ENCODE data around the gene NDRG2. TPM values are rescaled to one million over a fixed set of nuclear protein-coding genes. Genes with fewer than 3 reads are reported as not detected.

NDRG2 gene
- total and polyA plus RNA-seq, 9 of the 15 experiments (the other 6 are each of a cell fraction or from before 2014, with no cell fraction given), result 10.1 to 105 (median 41.0) TPM

GRCh38 chr14:21026988-21027315, 2.1 kb upstream of the NDRG2 start (continued):
- TF ChIP-seq CBX5 (IDR thresholded peaks at IDR 0.05; ENCODE audit: borderline replicate concordance, low read depth) (no peak), ZNF512 (tag; IDR thresholded peaks at IDR 0.05) (no peak), STAT5A (IDR thresholded peaks at IDR 0.05; ENCODE audit: borderline replicate concordance, low read length) (no peak), HEY1 (CRISPR knock-in tag; IDR thresholded peaks at IDR 0.05; ENCODE audit: borderline replicate concordance) (no peak), ELF1 (tag; IDR thresholded peaks at IDR 0.05) (no peak), C11orf30 (IDR thresholded peaks at IDR 0.05; ENCODE audit: low read depth) (peak; percentile 52), SIX5 (IDR thresholded peaks at IDR 0.05; ENCODE audit: borderline replicate concordance in 1 of 2, insufficient read depth in 1 of 2, low read depth in 1 of 2, low read length in 2 of 2) (no peak), GTF2E2 (tag; IDR thresholded peaks at IDR 0.05) (no peak), SREBF1 (IDR thresholded peaks at IDR 0.05; ENCODE audit: borderline replicate concordance, low read depth, low read length) (no peak), KDM4B (IDR thresholded peaks at IDR 0.05; ENCODE audit: borderline replicate concordance in 2 of 2, low read depth in 1 of 2) (no peak), HNRNPL (IDR thresholded peaks at IDR 0.05; ENCODE audit: low read depth, low read length) (no peak), BCL6 (CRISPR knock-in tag; IDR thresholded peaks at IDR 0.05) (no peak), GATA2 (CRISPR knock-in tag; IDR thresholded peaks at IDR 0.05) (no peak), MEF2D (tag; conservative IDR thresholded peaks at IDR 0.05; ENCODE audit: low read depth) (0 out of 2 replicates have a peak, but pooled peaks have one; percentile 43), ZNF408 (CRISPR knock-in tag; IDR thresholded peaks at IDR 0.05; ENCODE audit: low read depth) (no peak), ZNF121 (CRISPR knock-in tag; conservative IDR thresholded peaks at IDR 0.05) (no peak), ZNF3 (CRISPR knock-in tag; IDR thresholded peaks at IDR 0.05) (no peak), SAFB2 (IDR thresholded peaks at IDR 0.05; ENCODE audit: borderline replicate concordance, low read depth, low read length, severe bottlenecking) (no peak), RAD21 (CRISPR knock-in tag; conservative IDR thresholded peaks at IDR 0.05 in 1 of 2, IDR thresholded peaks at IDR 0.05 in 1 of 2) (no peak), RBM17 (IDR thresholded peaks at IDR 0.05; ENCODE audit: borderline replicate concordance, low read depth, low read length) (no peak), SUPT5H (IDR thresholded peaks at IDR 0.05) (no peak), KDM1A (IDR thresholded peaks at IDR 0.05) (no peak), RCOR1 (IDR thresholded peaks at IDR 0.05; ENCODE audit: borderline replicate concordance in 1 of 2, low read depth in 2 of 2, low read length in 2 of 2) (peak in 1 of 2 experiments; percentile 55; a peak in 1 of 4 replicates), ZNF384 (IDR thresholded peaks at IDR 0.05; ENCODE audit: low read depth, low read length) (no peak), HDAC2 (IDR thresholded peaks at IDR 0.05) (0 out of 2 replicates have a peak, but pooled peaks have one; percentile 35), SRSF9 (IDR thresholded peaks at IDR 0.05; ENCODE audit: borderline replicate concordance, low read depth, low read length) (no peak), JUND (IDR thresholded peaks at IDR 0.05; ENCODE audit: borderline replicate concordance, low read depth, low read length) (peak; percentile 90), JUND (tag; IDR thresholded peaks at IDR 0.05; ENCODE audit: borderline replicate concordance, low read depth, low read length) (peak; percentile 79; the same call in 2 of the 3 replicates)
- TF ChIP-seq, protein P1, sequence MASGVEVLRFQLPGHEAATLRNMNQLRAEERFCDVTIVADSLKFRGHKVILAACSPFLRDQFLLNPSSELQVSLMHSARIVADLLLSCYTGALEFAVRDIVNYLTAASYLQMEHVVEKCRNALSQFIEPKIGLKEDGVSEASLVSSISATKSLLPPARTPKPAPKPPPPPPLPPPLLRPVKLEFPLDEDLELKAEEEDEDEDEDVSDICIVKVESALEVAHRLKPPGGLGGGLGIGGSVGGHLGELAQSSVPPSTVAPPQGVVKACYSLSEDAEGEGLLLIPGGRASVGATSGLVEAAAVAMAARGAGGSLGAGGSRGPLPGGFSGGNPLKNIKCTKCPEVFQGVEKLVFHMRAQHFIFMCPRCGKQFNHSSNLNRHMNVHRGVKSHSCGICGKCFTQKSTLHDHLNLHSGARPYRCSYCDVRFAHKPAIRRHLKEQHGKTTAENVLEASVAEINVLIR (CRISPR knock-in tag; IDR thresholded peaks at IDR 0.05), result no peak

Measured in K562 (cell line).